Measurements from ENCODE around the gene WNT3.

WNT3 gene

DNA sequence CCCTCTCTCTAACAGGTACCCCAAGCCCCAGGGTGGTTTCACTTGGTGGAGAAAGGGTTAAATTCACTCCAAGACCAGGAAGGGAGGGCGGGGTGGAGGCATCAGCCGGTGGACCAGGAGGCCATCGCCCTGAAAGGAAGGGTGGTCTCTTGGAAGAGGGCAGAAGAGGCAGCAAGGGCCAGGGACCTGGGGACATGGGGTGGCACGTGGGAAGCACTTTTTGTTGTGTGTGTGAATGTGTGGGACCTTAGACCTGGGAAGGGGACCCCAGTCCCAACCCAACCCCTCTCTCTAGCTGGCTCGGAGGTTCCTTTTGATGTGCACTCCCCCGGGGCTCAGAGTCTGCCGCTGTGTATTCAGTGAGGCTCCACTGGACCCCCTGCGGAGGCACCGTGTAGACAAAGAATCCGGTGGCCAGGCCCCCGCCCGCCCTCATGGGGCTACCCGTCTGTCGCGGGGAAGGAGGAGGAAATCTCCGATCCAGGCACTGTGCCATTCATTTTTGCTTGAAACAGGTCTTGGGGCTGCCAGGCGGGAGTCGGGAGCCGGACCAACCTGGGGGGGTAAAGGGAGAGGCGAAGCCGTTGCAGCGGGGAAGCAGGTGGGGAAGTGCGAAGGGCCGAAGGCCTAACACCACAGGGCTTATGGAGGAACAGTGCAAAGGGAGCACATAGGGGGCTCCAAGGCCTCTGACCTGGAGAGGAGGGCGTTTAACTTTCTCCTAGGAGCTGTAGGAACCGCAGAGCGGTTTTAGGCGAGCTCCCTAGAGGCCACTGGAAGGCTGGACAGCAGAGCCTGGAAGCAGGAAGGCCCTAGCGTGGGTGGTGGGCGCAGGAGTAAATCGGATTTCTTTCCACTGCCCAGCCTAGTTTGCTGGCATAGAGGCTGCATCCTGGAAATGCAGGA lies 3.2 kb upstream of the WNT3 start:
- in situ Hi-C loops (cut with HindIII; ENCODE audit: low sequenced_read_pairs): no loop called here
- no peak overlapping the region for H3K4me3 ChIP-seq (ENCODE audit: low read depth, low read length)
- TF ChIP-seq, protein P1, sequence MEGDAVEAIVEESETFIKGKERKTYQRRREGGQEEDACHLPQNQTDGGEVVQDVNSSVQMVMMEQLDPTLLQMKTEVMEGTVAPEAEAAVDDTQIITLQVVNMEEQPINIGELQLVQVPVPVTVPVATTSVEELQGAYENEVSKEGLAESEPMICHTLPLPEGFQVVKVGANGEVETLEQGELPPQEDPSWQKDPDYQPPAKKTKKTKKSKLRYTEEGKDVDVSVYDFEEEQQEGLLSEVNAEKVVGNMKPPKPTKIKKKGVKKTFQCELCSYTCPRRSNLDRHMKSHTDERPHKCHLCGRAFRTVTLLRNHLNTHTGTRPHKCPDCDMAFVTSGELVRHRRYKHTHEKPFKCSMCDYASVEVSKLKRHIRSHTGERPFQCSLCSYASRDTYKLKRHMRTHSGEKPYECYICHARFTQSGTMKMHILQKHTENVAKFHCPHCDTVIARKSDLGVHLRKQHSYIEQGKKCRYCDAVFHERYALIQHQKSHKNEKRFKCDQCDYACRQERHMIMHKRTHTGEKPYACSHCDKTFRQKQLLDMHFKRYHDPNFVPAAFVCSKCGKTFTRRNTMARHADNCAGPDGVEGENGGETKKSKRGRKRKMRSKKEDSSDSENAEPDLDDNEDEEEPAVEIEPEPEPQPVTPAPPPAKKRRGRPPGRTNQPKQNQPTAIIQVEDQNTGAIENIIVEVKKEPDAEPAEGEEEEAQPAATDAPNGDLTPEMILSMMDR (IDR thresholded peaks at IDR 0.05; ENCODE audit: low read depth, low read length): no peak
- no peak for DNase-seq (ENCODE audit: low read depth, low spot score)

DNA sequence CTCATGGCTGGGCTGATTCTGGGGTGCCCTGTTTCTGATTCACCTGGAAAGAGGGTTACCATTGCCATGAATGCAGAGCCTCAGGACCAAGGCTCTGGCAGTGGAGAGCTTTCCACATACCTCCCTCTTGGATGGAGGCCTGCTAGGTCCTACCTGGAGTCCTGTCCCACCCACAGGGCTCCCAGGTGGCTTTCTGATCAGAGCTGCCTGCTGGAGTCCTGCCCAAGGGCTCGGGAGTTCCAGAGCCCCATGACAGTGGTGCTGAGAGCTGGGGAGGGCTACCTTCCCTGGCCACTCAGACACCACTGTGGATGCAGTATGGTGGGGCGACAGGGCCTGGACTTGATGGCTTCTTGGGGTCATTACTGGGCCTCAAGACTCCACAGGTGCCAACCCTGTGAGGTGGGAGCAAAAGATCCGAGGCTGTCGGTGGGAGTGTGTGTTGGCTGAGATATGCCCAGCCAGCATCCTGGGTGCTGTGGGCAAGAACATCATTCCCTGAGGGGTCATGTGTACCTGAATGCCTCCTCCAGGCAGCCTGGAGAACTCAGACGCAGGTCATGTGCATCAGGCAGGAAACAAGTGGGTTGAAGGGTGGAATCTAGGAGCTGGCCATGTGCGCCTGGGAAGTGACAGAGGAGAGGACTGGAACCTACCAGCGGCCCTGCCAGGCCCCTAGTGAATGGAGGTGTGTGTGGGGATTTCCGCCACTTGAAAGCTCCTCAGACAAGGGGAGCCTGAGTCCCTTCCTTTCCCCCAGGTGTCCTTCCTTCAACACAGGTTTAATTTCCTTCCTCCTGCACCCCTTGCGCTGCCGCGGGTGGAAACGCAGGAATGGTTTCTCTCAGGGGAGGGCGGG lies 2.3 kb upstream of the WNT3 start:
- DNase-seq (ENCODE audit: low read depth, low spot score): no peak
- in situ Hi-C loops (cut with HindIII; ENCODE audit: low sequenced_read_pairs): no loop called here
- TF ChIP-seq, protein P1 (IDR thresholded peaks at IDR 0.05; ENCODE audit: low read depth, low read length): no peak
- no peak overlapping the region for H3K4me3 ChIP-seq (ENCODE audit: low read depth, low read length)

DNA sequence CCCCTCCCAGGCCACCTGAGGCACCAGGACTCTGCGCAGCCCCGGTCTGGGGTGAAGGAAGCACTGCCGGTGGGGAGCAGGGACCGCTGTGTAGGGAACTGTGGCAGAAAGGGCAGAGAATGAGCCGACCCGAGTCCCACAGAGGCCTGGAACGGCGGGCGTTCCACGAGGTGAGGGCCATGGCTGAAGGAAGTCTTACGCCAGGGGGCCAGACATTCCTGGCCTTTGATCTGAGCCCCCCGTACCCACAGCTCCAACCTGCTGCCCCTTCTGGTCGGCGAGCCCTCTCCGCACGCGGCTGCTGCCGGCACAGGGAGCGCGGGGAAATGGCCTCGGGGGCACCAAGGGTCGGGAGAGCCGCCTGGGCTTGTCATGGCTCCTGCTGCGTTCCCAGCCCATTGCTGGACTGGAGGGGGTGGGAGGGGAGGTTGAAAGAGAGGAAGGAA lies 1.4 kb upstream of the WNT3 start:
- DNase-seq (ENCODE audit: low read depth, low spot score): no peak
- in situ Hi-C loops (cut with HindIII; ENCODE audit: low sequenced_read_pairs): no loop called here
- TF ChIP-seq, protein P1 (IDR thresholded peaks at IDR 0.05; ENCODE audit: low read depth, low read length): no peak
- no peak overlapping the region for H3K4me3 ChIP-seq (ENCODE audit: low read depth, low read length)

DNA sequence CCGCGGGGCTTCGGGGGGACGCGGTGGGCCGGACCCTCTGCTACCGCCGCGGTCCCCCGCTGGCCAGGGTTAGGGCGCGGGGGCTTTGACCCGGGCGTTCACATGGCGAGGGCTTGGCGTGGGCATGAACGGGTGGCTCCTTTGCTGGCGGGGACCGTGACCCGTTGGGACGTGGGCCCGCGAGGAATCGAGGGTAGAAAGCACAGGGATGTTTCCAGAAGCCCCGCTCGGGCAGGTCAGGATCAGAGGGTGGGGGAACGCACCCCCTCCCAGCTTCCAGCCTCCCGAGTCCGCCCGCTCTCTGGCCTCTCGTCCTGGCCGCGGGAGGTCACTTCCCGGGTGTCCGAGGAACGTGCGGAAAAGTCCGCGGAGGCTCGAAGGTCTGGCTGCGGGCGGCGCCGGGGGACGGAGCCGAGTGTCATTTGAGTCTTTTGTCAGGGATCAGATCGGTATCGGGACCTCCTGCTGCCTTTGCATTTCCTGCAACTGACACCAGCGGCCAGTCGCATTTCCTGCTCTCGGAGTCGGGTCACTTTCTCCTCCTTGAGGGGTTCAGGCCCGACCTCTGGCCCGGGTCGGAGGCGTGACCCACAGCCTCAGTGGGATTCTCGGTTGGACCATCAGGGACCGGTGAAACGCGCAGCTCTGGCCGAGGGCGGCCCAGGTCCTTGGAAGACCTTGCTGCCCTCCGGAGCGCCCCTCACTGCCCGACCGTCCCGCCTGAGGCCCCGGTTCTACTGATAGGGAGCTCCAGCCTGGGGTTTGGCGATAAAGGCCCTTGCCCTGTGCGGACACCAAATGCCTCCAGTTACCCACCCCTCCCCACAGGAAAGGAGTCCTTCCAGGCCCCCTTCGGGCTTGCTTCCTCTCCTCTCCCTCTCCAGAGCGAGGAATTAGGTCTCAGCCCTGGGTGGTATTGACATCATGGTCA lies 702 bp upstream of the WNT3 start:
- DNase-seq (ENCODE audit: low read depth, low spot score): no peak
- H3K4me3 ChIP-seq (ENCODE audit: low read depth, low read length): no peak overlapping the region
- in situ Hi-C loops (cut with HindIII; ENCODE audit: low sequenced_read_pairs): no loop called here
- TF ChIP-seq, protein P1 (IDR thresholded peaks at IDR 0.05; ENCODE audit: low read depth, low read length): no peak

DNA sequence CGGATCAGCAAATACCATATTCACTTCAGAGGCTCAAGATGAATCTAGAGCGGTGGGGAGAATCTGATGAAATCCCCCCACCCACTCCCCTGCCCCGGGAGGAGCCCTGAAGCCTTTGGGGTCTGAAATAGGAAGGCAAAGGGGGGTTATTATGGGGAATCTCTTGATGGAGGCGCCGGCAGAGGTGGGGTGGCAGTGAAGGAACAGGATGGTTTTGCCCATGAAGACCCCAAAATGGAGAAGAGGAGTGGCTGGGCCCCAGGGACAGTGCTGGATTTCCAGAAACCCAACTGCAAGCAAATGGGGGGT lies 637 bp downstream of the WNT3 start:
- H3K4me3 ChIP-seq (ENCODE audit: low read depth, low read length): no peak overlapping the region
- in situ Hi-C loops (cut with HindIII; ENCODE audit: low sequenced_read_pairs): no loop called here
- no peak for DNase-seq (ENCODE audit: low read depth, low spot score)
- TF ChIP-seq, protein P1 (IDR thresholded peaks at IDR 0.05; ENCODE audit: low read depth, low read length): no peak
